ENCODE data around the gene LRRK1.
"Not testable (repeated sequence)": the region's sequence is repeated elsewhere in the genome, so short reads cannot be mapped to it uniquely, and the experiment has no call there.

LRRK1 gene

DNA sequence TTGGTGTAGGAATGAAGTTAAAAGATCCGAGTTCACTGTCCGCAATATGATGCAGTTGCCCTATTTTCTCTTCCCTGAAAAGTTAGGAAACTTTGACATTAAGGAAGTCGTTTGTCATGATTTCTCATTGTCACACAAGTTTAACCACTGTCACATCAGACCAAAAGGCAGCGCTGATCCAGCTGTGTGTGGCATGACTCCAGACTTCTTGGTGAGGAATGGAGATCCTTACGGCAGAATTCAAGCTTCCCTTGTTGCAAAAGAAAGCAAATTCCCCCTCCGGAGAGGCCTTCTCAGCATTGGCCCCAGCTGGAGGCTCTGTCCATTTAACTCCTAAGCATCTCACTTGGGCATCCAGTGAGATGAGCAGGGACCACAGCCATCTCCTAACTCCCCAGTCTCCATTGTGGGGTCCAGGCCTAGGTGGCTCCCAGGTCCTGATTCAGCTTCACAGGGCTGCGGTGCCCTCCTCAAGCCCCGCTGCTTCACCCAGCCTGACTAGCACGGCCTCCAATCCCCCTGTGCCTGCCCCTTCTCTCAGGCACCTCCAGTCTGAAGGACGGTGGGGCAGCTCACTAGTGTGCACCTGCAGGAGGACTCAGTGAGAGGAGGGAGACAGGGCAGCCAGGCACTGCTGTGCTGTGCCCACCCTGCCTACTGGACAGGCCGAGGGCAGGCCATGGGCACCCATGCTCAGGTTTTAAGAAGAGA is 173.2 kb downstream of the LRRK1 start:
- Histone ChIP-seq H3K27me3 (no peaks in the 10 kb centered on the region), H3K9me3 (no peaks in the 10 kb centered on the region), H3K36me3 (no peaks in the 10 kb centered on the region), H3K4me3 (ENCODE audit: low read depth, low read length) (no peak overlapping the region), H3K4me1 (no peaks in the 10 kb centered on the region; the same call in 1 of the 2 replicates)
- TF ChIP-seq, protein P1, sequence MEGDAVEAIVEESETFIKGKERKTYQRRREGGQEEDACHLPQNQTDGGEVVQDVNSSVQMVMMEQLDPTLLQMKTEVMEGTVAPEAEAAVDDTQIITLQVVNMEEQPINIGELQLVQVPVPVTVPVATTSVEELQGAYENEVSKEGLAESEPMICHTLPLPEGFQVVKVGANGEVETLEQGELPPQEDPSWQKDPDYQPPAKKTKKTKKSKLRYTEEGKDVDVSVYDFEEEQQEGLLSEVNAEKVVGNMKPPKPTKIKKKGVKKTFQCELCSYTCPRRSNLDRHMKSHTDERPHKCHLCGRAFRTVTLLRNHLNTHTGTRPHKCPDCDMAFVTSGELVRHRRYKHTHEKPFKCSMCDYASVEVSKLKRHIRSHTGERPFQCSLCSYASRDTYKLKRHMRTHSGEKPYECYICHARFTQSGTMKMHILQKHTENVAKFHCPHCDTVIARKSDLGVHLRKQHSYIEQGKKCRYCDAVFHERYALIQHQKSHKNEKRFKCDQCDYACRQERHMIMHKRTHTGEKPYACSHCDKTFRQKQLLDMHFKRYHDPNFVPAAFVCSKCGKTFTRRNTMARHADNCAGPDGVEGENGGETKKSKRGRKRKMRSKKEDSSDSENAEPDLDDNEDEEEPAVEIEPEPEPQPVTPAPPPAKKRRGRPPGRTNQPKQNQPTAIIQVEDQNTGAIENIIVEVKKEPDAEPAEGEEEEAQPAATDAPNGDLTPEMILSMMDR (IDR thresholded peaks at IDR 0.05; ENCODE audit: low read depth, low read length) = no peak
- DNase-seq = no peak

DNA sequence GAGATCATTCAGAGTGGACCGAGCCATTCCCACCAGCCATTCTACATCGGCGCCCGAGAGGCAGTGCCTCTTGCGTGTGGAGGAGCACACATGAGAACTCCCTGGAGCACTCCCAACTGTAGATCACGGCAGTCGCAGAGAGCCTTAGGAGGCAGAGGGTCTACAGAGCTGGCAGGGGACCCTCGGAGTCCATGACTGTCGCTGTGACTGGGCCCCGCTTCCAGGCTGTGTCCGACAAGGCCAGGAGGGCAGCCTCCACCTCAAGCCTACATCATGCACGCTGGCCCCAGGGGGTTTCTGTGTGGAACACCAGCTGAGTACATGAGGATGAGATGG is 173.7 kb downstream of the LRRK1 start:
- H3K36me3 ChIP-seq = no peaks in the 10 kb centered on the region
- H3K9me3 ChIP-seq = no peaks in the 10 kb centered on the region
- DNase-seq = no peak
- no peaks in the 10 kb centered on the region for H3K27me3 ChIP-seq
- H3K4me3 ChIP-seq (ENCODE audit: low read depth, low read length) = no peak overlapping the region
- TF ChIP-seq, protein P1 (IDR thresholded peaks at IDR 0.05; ENCODE audit: low read depth, low read length) = no peak
- no peaks in the 10 kb centered on the region; the same call in 1 of the 2 replicates for H3K4me1 ChIP-seq

DNA sequence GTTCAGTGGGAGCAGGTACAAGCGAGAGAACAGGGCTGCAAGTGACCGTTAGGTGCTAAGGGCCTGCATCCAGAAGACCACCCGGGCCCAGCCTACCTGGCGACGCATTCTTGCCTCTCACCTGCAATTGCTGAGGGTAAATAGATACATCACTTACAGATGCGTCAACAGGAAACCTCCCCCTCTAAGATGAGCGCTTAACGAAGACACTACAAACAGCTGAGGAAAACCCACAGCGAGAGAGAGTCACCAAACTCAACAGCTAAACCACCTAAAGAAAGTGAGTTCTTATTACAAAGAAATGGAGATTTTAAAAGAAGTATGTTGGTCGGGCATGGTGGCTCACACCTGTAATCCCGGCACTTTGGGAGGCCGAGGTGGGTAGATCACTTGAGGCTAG is 174.8 kb downstream of the LRRK1 start:
- Histone ChIP-seq H3K27me3 (no peaks in the 10 kb centered on the region), H3K4me1 (no peaks in the 10 kb centered on the region; the same call in 1 of the 2 replicates), H3K4me3 (ENCODE audit: low read depth, low read length) (no peak overlapping the region), H3K9me3 (no peaks in the 10 kb centered on the region), H3K36me3 (no peaks in the 10 kb centered on the region)
- TF ChIP-seq, protein P1 (IDR thresholded peaks at IDR 0.05; ENCODE audit: low read depth, low read length) = no peak
- no peak for DNase-seq

DNA sequence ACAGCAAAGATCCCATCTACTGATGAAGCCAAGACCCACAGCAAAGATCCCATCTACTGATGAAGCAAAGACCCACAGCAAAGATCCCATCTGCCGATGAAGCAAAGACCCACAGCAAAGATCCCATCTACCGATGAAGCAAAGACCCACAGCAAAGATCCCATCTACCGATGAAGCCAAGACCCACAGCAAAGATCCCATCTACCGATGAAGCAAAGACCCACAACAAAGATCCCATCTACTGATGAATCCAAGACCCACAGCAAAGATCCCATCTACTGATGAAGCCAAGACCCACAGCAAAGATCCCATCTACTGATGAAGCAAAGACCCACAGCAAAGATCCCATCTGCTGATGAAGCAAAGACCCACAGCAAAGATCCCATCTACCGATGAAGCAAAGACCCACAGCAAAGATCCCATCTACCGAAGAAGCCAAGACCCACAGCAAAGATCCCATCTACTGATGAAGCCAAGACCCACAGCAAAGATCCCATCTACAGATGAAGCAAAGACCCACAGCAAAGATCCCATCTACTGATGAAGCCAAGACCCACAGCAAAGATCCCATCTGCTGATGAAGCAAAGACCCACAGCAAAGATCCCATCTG is 176.7 kb downstream of the LRRK1 start:
- H3K27me3 ChIP-seq; H3K4me3 ChIP-seq (ENCODE audit: low read depth, low read length); DNase-seq; H3K4me1 ChIP-seq; H3K9me3 ChIP-seq; H3K36me3 ChIP-seq: not testable (repeated sequence)

DNA sequence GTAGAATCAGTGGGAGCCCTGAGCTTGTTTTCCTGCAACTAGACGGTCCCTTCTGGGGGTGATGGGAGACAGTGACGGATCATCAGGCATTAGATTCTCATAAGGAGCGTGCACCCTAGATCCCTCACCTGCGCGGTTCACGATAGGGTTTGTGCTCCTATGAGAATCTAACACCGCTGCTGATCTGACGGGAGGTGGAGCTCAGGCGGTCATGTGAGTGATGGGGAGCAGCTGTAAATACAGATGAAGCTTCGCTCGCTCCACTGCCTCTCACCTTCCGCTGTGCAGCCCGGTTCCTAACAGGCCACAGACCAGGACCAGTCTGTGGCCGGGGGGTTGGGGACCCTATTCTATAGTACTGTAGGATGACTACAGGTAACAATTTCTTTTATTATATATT is 178.0 kb downstream of the LRRK1 start:
- TF ChIP-seq, protein P1 (IDR thresholded peaks at IDR 0.05; ENCODE audit: low read depth, low read length) = no peak
- no peak overlapping the region for H3K4me3 ChIP-seq (ENCODE audit: low read depth, low read length)
- no peaks in the 10 kb centered on the region for H3K9me3 ChIP-seq
- H3K27me3 ChIP-seq = no peaks in the 10 kb centered on the region
- no peaks in the 10 kb centered on the region for H3K36me3 ChIP-seq
- DNase-seq = no peak
- no peaks in the 10 kb centered on the region for H3K4me1 ChIP-seq

DNA sequence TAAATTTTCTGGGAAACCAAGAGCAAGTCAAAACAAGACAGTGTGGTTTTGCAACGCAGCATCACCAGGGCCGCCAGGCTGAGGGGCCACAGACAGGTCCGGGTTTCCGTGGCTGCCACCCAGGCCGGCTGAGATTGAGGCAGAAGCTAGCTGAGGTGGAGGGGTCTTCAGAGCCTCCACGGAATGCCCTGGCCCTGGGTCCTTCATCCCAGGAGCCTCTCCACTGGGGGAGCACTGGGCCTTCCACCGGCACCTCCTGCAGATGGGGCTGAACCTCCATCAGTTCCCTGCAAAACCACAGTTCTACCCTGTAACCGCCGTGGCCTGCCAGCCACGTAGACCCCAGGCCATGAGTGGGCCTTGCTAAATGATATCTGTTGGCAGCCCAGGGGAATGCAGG is 180.0 kb downstream of the LRRK1 start:
- H3K4me1 ChIP-seq = no peaks in the 10 kb centered on the region
- H3K36me3 ChIP-seq = no peaks in the 10 kb centered on the region
- no peaks in the 10 kb centered on the region; the same call in 1 of the 2 replicates for H3K9me3 ChIP-seq
- H3K4me3 ChIP-seq (ENCODE audit: low read depth, low read length) = no peak overlapping the region
- DNase-seq = no peak
- H3K27me3 ChIP-seq = no peaks in the 10 kb centered on the region
- TF ChIP-seq, protein P1 (IDR thresholded peaks at IDR 0.05; ENCODE audit: low read depth, low read length) = no peak
